ENCODE results near the gene ZBTB26.
A peak's percentile ranks its signal among the peaks of the same experiment; 100 is the strongest.

The ZBTB26 gene

GRCh38 chr9:122931226-122932121, at the start of gene ZBTB26:
ZBTB26 (minus strand) TSS chr9:122931512; CDS start chr9:122919934, 11,578 bp downstream.
- DNase-seq (ENCODE audit: low spot score) = peak; percentile 82

GRCh38 chr9:122978601-122979000, 47.3 kb upstream of the ZBTB26 start:
- no peak for DNase-seq (ENCODE audit: low spot score)

GRCh38 chr9:122975196-122975595, 43.9 kb upstream of the ZBTB26 start:
- DNase-seq (ENCODE audit: low spot score) = no peak

- no peak for DNase-seq (ENCODE audit: low spot score)
These were observed 29.8 kb upstream of the ZBTB26 start for GRCh38 chr9:122961139-122961538.

GRCh38 chr9:122955961-122956360, 24.6 kb upstream of the ZBTB26 start:
- DNase-seq (ENCODE audit: low spot score) = no peak

- DNase-seq (ENCODE audit: low spot score) = no peak
These were observed 23.0 kb upstream of the ZBTB26 start for GRCh38 chr9:122954253-122954691.

- DNase-seq (ENCODE audit: low spot score) = no peak
These were observed 19.7 kb upstream of the ZBTB26 start for GRCh38 chr9:122951056-122951455.

- DNase-seq (ENCODE audit: low spot score) = no peak
These were observed 19.0 kb upstream of the ZBTB26 start for GRCh38 chr9:122950263-122950662.

- DNase-seq (ENCODE audit: low spot score) = no peak
These were observed 18.4 kb upstream of the ZBTB26 start for GRCh38 chr9:122949696-122950095.

GRCh38 chr9:122948313-122948712, 17.0 kb upstream of the ZBTB26 start:
- no peak for DNase-seq (ENCODE audit: low spot score)

- no peak for DNase-seq (ENCODE audit: low spot score)
These were observed 15.2 kb upstream of the ZBTB26 start for GRCh38 chr9:122946461-122947005.

- no peak for DNase-seq (ENCODE audit: low spot score)
These were observed 13.9 kb upstream of the ZBTB26 start for GRCh38 chr9:122944960-122945888.

GRCh38 chr9:122941582-122942234, 10.4 kb upstream of the ZBTB26 start:
- DNase-seq (ENCODE audit: low spot score) = peak; percentile 33

GRCh38 chr9:122940749-122941581, 9.7 kb upstream of the ZBTB26 start, which contains the start of gene RABGAP1:
RABGAP1 (plus strand) TSS chr9:122941020; CDS start chr9:122957060, 16,040 bp downstream.
- DNase-seq (ENCODE audit: low spot score) = peak; percentile 99

GRCh38 chr9:122940454-122940748, 9.1 kb upstream of the ZBTB26 start:
- DNase-seq (ENCODE audit: low spot score) = no peak

GRCh38 chr9:122939601-122940000, 8.3 kb upstream of the ZBTB26 start:
- DNase-seq (ENCODE audit: low spot score) = no peak

GRCh38 chr9:122936883-122937282, 5.6 kb upstream of the ZBTB26 start:
- no peak for DNase-seq (ENCODE audit: low spot score)

GRCh38 chr9:122936464-122936863, 5.2 kb upstream of the ZBTB26 start:
- no peak for DNase-seq (ENCODE audit: low spot score)

- no peak for DNase-seq (ENCODE audit: low spot score)
These were observed 629 bp downstream of the ZBTB26 start for GRCh38 chr9:122930541-122931225.

GRCh38 chr9:122929796-122930354, 1.4 kb downstream of the ZBTB26 start:
- no peak for DNase-seq (ENCODE audit: low spot score)

Data from hematopoietic multipotent progenitor cell treated with erythropoietin and hydrocortisone succinate and interleukin-3 and kit ligand, for 15 days (in vitro differentiated cells).